Erythroblast (primary cell): ENCODE measurements around the gene HIPK2.

Source experiments
- GATA1 ChIP-seq: IDR thresholded peaks from 2 replicates; pipeline ENCODE4 v1.6.1; 2011; ENCODE audit warnings: low read depth, mild to moderate bottlenecking, control low read depth, low read length, moderate library complexity
- POLR2A ChIP-seq: IDR thresholded peaks from 2 replicates; pipeline ENCODE4 v1.6.1; 2011; ENCODE audit warnings: mild to moderate bottlenecking, low read length

DNA sequence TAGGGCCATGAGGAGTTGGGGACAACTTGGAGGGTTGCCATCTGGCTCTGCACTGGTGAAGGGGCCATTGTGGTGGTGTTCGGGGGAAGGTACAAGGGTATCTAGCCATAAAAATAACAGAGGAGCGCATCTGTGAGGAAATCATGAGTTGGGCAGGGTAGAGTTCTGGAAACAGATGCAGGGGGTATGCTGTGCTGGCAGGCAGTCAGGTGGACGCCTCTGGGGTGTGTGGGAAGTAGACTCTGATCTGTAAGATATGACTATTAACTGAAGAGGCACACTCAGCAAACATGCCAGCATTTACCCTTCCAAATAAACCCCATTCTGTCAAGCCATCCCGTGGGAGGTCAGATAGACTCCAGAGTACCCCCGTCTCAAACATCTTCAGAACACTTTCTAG is 174.5 kb downstream of the HIPK2 start:
- TF ChIP-seq POLR2A: no peak
- no peak for TF ChIP-seq GATA1
